GM12892 (cell line): ENCODE measurements around the gene OR6S1.

Experiments
- POLR2A ChIP-seq: IDR thresholded peaks from 2 replicates; pipeline ENCODE4 v1.6.1; 2011; ENCODE audit warnings: low read depth, low read length, control low read depth
- POLR2AphosphoS5 ChIP-seq: IDR thresholded peaks from 2 replicates; pipeline ENCODE4 v1.6.1; 2011; ENCODE audit warnings: low read depth, low read length, control low read depth
- TAF1 ChIP-seq: IDR thresholded peaks from 2 replicates; pipeline ENCODE4 v1.6.1; 2011; ENCODE audit warnings: low read depth, mild to moderate bottlenecking, control low read depth, low read length, borderline replicate concordance

DNA sequence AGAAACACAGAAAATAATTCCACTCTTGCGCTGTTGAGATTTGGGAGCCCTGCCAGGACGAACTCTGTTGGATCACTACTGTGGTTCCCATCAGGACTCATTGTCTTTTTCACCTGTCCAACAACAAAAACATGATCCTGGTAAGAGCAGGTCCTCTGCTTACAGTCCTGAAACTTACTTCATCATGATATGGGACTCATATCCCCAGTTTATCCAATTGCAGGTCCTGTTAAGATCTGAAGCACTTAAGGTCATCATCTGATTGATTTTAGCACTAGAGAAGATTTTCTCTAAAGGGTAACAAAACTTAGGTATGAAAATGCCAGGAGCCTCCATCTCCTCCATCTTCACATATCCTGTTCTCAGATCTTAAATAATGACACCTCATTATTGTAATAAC is at the start of gene OR6S1:
- TF ChIP-seq POLR2AphosphoS5 (no peak), POLR2A (no peak), TAF1 (no peak)
